ENCODE data around the gene OR1M1. TPM values are rescaled to one million over a fixed set of nuclear protein-coding genes. Genes with fewer than 3 reads are reported as not detected.

The OR1M1 gene
- total RNA-seq, 2 donors from 2014 or later, result not detected

- no peak for DNase-seq (ENCODE audit: low spot score)
- H3K27me3 ChIP-seq, result no peaks in the 10 kb centered on the region
- no peaks in the 10 kb centered on the region for H3K36me3 ChIP-seq
- no peaks in the 10 kb centered on the region for H3K9me3 ChIP-seq
- TF ChIP-seq CTCF (IDR thresholded peaks at IDR 0.05), result no peak
- no peaks in the 10 kb centered on the region for H3K4me1 ChIP-seq
- H3K27ac ChIP-seq, result no peak overlapping the region
- no peak overlapping the region for H3K4me3 ChIP-seq
Measured at GRCh38 chr19:9128171-9128570, 41.3 kb downstream of the OR1M1 start.

- Histone ChIP-seq H3K27ac (no peak overlapping the region), H3K4me1 (no peaks in the 10 kb centered on the region), H3K27me3 (no peaks in the 10 kb centered on the region), H3K36me3 (no peaks in the 10 kb centered on the region), H3K4me3 (no peak overlapping the region), H3K9me3 (no peaks in the 10 kb centered on the region)
- DNase-seq (ENCODE audit: low spot score), result no peak
- no peak for TF ChIP-seq CTCF (IDR thresholded peaks at IDR 0.05)
Measured at GRCh38 chr19:9130965-9131364, 44.1 kb downstream of the OR1M1 start.

- no peaks in the 10 kb centered on the region for H3K27me3 ChIP-seq
- no peaks in the 10 kb centered on the region for H3K9me3 ChIP-seq
- TF ChIP-seq CTCF (IDR thresholded peaks at IDR 0.05), result no peak
- no peak overlapping the region for H3K27ac ChIP-seq
- DNase-seq (ENCODE audit: low spot score), result no peak
- no peaks in the 10 kb centered on the region for H3K36me3 ChIP-seq
- no peaks in the 10 kb centered on the region for H3K4me1 ChIP-seq
- H3K4me3 ChIP-seq, result no peak overlapping the region
Measured at GRCh38 chr19:9132422-9132821, 45.6 kb downstream of the OR1M1 start.

GRCh38 chr19:9139609-9140158, 52.8 kb downstream of the OR1M1 start:
- Histone ChIP-seq H3K9me3 (peaks cover 0 to 7% of the 10 kb centered on the region in 2 donors), H3K27me3 (no peaks in the 10 kb centered on the region), H3K4me1 (peaks cover 0 to 20% of the 10 kb centered on the region in 2 donors), H3K27ac (peak overlapping the region; percentile 85 to 97), H3K36me3 (no peaks in the 10 kb centered on the region), H3K4me3 (peak overlapping the region; percentile 75 to 89)
- TF ChIP-seq CTCF (IDR thresholded peaks at IDR 0.05), result no peak
- peak; percentile 18 for DNase-seq (ENCODE audit: low spot score)

GRCh38 chr19:9140159-9140874, 53.5 kb downstream of the OR1M1 start, which contains the start of gene ZNF317:
TSS of gene ZNF317 (plus strand) at chr19:9140397. CDS start at chr19:9156017, 15,620 bp downstream.
- H3K4me1 ChIP-seq, result peaks cover 0 to 20% of the 10 kb centered on the region in 2 donors
- peak within 1 kb of the TSS; percentile 75 to 89 for H3K4me3 ChIP-seq
- H3K9me3 ChIP-seq, result peaks cover 0 to 13% of the 10 kb centered on the region in 2 donors
- no peaks in the 10 kb centered on the region for H3K27me3 ChIP-seq
- no peaks in the 10 kb centered on the region for H3K36me3 ChIP-seq
- H3K27ac ChIP-seq, result peak within 1 kb of the TSS; percentile 85 to 97
- TF ChIP-seq CTCF (IDR thresholded peaks at IDR 0.05), result no peak
- DNase-seq (ENCODE audit: low spot score), result peak; percentile 94
